HCT116 (cell line): ENCODE results near the gene LAP3. TPM values are rescaled to one million over a fixed set of nuclear protein-coding genes. Genes with fewer than 3 reads are reported as not detected.

Experiments used
- ATAC-seq: fragments of 200-7000 bp; cut with Tn5 transposase; 2 replicates; pipeline ENCODE4 v1.9.1; 2020; ENCODE audit warnings: mild to moderate bottlenecking, moderate library complexity
- BruUV-seq: library from RNA; stranded (reverse); fragments of 400-500 nt; replicated peaks from 2 replicates; lab custom pipeline; 2021; lab: Mats Ljungman, UMichigan
- CTCF ChIA-PET: fragments of 300-600 bp; sonication (Branson Sonifier 250); formaldehyde crosslinking; loops from one replicate; lab custom pipeline; 2021; ENCODE audit warnings: antibody characterized with exemption; lab: Charles Lee
- POLR2A ChIA-PET: fragments of 300-600, 350-600 bp; sonication (Branson Sonifier 250); formaldehyde crosslinking; loops from one replicate; lab custom pipeline; 2021; ENCODE audit warnings: antibody characterized with exemption; lab: Charles Lee
- RAD21 ChIA-PET, 2 experiments: fragments of 300-600 bp; sonication (Branson Sonifier 250); formaldehyde crosslinking; loops; one replicate each; lab custom pipeline; 2023; ENCODE audit warnings: low total read pairs in 2 of 2; ENCODE audit not compliant: uncharacterized antibody in 2 of 2, unreplicated experiment in 2 of 2, low non-redundant PET in 1 of 2; lab: Charles Lee
- DNase-seq: peaks from one replicate; pipeline ENCODE4 v3.0.0-alpha.2; 2010; ENCODE audit warnings: low read depth, low spot score
- H2AFZ ChIP-seq: fragments of 200-600 bp; shearing (Covaris generic), sonication (generic); 2 replicates; pipeline ENCODE4 v1.6.1; 2017; ENCODE audit warnings: low read depth, mixed run types, mixed read lengths, antibody characterized with exemption, low read length; ENCODE audit not compliant: poor library complexity, severe bottlenecking
- H3K27ac ChIP-seq: 2 replicates; pipeline ENCODE4 v1.5.1; 2012; ENCODE audit warnings: low read depth, low read length
- H3K27me3 ChIP-seq: fragments of 200-600 bp; sonication (generic); 2 replicates; pipeline ENCODE4 v1.6.1; 2016; ENCODE audit warnings: mixed run types, low read length, mixed read lengths; ENCODE audit not compliant: insufficient read depth
- H3K36me3 ChIP-seq, 2 experiments: fragments of 200-500 bp in 1 of 2; fragments of 200-600 bp in 1 of 2; sonication (Bioruptor generic) in 1 of 2; sonication (generic) in 1 of 2; 2 replicates each; pipeline versions ENCODE4 v1.5.1 to v1.6.1; 2014 to 2016; ENCODE audit warnings: low read length in 2 of 2, inconsistent platforms in 1 of 2, mixed read lengths in 1 of 2, mixed run types in 1 of 2; ENCODE audit not compliant: insufficient read depth in 2 of 2, control insufficient read depth in 1 of 2
- H3K4me1 ChIP-seq, 2 experiments: fragments of 200-600 bp in 1 of 2; sonication (generic) in 1 of 2; 2 replicates each; pipeline versions ENCODE4 v1.5.1 to v1.6.1; 2012 to 2017; ENCODE audit warnings: low read length in 2 of 2, inconsistent platforms in 1 of 2, mild to moderate bottlenecking in 1 of 2, mixed read lengths in 1 of 2, mixed run types in 1 of 2, moderate library complexity in 1 of 2; ENCODE audit not compliant: insufficient read depth in 2 of 2, control insufficient read depth in 1 of 2
- H3K4me2 ChIP-seq: fragments of 200-600 bp; sonication (generic); 2 replicates; pipeline ENCODE4 v1.6.1; 2017; ENCODE audit warnings: mixed run types, low read length, mixed read lengths
- H3K4me3 ChIP-seq, 2 experiments: fragments of 200-600 bp in 1 of 2; sonication (generic) in 1 of 2; replicated peaks in 1 of 2; 2 replicates each; pipeline ENCODE4 v1.5.1; 2011 to 2016; ENCODE audit warnings: low read length in 2 of 2, control low read depth in 1 of 2, low read depth in 1 of 2, mild to moderate bottlenecking in 1 of 2, mixed read lengths in 1 of 2, mixed run types in 1 of 2
- H3K79me2 ChIP-seq: fragments of 200-600 bp; sonication (generic); 2 replicates; pipeline ENCODE4 v1.6.1; 2017; ENCODE audit warnings: mild to moderate bottlenecking, mixed run types, low read length, moderate library complexity, mixed read lengths; ENCODE audit not compliant: insufficient read depth
- H3K9ac ChIP-seq: fragments of 200-600 bp; sonication (generic); 2 replicates; pipeline ENCODE4 v1.6.1; 2016; ENCODE audit warnings: low read length, mixed read lengths
- H3K9me2 ChIP-seq: fragments of 200-600 bp; sonication (generic), shearing (Covaris generic); 2 replicates; pipeline ENCODE4 v1.6.1; 2017; ENCODE audit warnings: mixed run types, mild to moderate bottlenecking, moderate library complexity; ENCODE audit not compliant: insufficient read depth
- H3K9me3 ChIP-seq, 2 experiments: fragments of 200-500 bp in 1 of 2; fragments of 200-600 bp in 1 of 2; sonication (Bioruptor generic) in 1 of 2; sonication (generic) in 1 of 2; 2 replicates each; pipeline ENCODE4 v1.6.1; 2014 to 2017; ENCODE audit warnings: low read length in 2 of 2, mixed read lengths in 2 of 2, inconsistent platforms in 1 of 2, low read depth in 1 of 2, mild to moderate bottlenecking in 1 of 2, mixed run types in 1 of 2, moderate library complexity in 1 of 2; ENCODE audit not compliant: control insufficient read depth in 1 of 2, insufficient read depth in 1 of 2
- H4K20me1 ChIP-seq: fragments of 200-600 bp; sonication (generic), shearing (Covaris generic); 2 replicates; pipeline ENCODE4 v1.6.1; 2017; ENCODE audit warnings: mixed run types, mild to moderate bottlenecking, moderate library complexity; ENCODE audit not compliant: insufficient read depth
- ATF3 ChIP-seq: IDR thresholded peaks from 2 replicates; pipeline ENCODE4 v1.6.1; 2012
- CBX3 ChIP-seq: IDR thresholded peaks from 2 replicates; pipeline ENCODE4 v1.6.1; 2012; ENCODE audit warnings: low read depth
- CTCF ChIP-seq, 3 experiments: fragments of 200-600 bp in 1 of 3; sonication (generic) in 1 of 3; IDR thresholded peaks in 2 of 3; conservative IDR thresholded peaks in 1 of 3; 2 replicates each; pipeline ENCODE4 v1.5.1; 2012 to 2017; ENCODE audit warnings: low read depth in 2 of 3, low read length in 2 of 3, antibody characterized with exemption in 1 of 3, borderline replicate concordance in 1 of 3, control low read depth in 1 of 3, mild to moderate bottlenecking in 1 of 3, mixed read lengths in 1 of 3, mixed run types in 1 of 3, moderate library complexity in 1 of 3; ENCODE audit not compliant: insufficient read depth in 1 of 3
- EZH2 ChIP-seq: fragments of 200-600 bp; sonication (generic); IDR thresholded peaks from 2 replicates; pipeline ENCODE4 v1.6.1; 2017; ENCODE audit warnings: antibody characterized with exemption, mixed run types
- EZH2phosphoT487 ChIP-seq: fragments of 200-600 bp; IDR thresholded peaks from 2 replicates; pipeline ENCODE4 v1.6.1; 2018; ENCODE audit warnings: antibody characterized with exemption, borderline replicate concordance
- FOSL1 ChIP-seq: IDR thresholded peaks from 2 replicates; pipeline ENCODE4 v1.6.1; 2012; ENCODE audit warnings: low read depth
- JUND ChIP-seq: IDR thresholded peaks from 2 replicates; pipeline ENCODE4 v1.6.1; 2012
- RAD21 ChIP-seq: IDR thresholded peaks from 2 replicates; pipeline ENCODE4 v1.6.1; 2012; ENCODE audit warnings: low read depth, mild to moderate bottlenecking
- SIN3A ChIP-seq: IDR thresholded peaks from 2 replicates; pipeline ENCODE4 v1.6.1; 2012; ENCODE audit warnings: low read depth
- SRF ChIP-seq: IDR thresholded peaks from 2 replicates; pipeline ENCODE4 v1.6.1; 2012; ENCODE audit warnings: low read depth
- YY1 ChIP-seq: IDR thresholded peaks from 2 replicates; pipeline ENCODE4 v1.6.1; 2011; ENCODE audit warnings: low read length, low read depth, moderate library complexity, mild to moderate bottlenecking; ENCODE audit not compliant: insufficient replicate concordance; ENCODE audit errors: extremely low read depth
- ZFX ChIP-seq: fragments of 450-650 bp; IDR thresholded peaks from 2 replicates; pipeline ENCODE4 v1.6.1; 2017
- intact Hi-C: fragments of 100-400 bp; cut with micrococcal nuclease; formaldehyde crosslinking; loops from 2 replicates; pipeline ENCODE4 v1.10.0; 2022
- total RNA-seq: library from RNA; stranded (reverse); gene quantifications from one replicate; pipeline ENCODE4 v1.2.1, GENCODE V29; 2021; ENCODE audit not compliant: unreplicated experiment
- TF ChIP-seq, protein P1 (sequence below): IDR thresholded peaks from 2 replicates; pipeline ENCODE4 v1.6.1; 2012; ENCODE audit warnings: low read depth

LAP3 gene
- total RNA-seq, 1 experiment from 2014 or later = 59.9 TPM

- TF ChIP-seq JUND = no peak
- no peak for TF ChIP-seq CBX3
- no peak for TF ChIP-seq SIN3A
- TF ChIP-seq ZFX = no peak
- TF ChIP-seq, protein P1, sequence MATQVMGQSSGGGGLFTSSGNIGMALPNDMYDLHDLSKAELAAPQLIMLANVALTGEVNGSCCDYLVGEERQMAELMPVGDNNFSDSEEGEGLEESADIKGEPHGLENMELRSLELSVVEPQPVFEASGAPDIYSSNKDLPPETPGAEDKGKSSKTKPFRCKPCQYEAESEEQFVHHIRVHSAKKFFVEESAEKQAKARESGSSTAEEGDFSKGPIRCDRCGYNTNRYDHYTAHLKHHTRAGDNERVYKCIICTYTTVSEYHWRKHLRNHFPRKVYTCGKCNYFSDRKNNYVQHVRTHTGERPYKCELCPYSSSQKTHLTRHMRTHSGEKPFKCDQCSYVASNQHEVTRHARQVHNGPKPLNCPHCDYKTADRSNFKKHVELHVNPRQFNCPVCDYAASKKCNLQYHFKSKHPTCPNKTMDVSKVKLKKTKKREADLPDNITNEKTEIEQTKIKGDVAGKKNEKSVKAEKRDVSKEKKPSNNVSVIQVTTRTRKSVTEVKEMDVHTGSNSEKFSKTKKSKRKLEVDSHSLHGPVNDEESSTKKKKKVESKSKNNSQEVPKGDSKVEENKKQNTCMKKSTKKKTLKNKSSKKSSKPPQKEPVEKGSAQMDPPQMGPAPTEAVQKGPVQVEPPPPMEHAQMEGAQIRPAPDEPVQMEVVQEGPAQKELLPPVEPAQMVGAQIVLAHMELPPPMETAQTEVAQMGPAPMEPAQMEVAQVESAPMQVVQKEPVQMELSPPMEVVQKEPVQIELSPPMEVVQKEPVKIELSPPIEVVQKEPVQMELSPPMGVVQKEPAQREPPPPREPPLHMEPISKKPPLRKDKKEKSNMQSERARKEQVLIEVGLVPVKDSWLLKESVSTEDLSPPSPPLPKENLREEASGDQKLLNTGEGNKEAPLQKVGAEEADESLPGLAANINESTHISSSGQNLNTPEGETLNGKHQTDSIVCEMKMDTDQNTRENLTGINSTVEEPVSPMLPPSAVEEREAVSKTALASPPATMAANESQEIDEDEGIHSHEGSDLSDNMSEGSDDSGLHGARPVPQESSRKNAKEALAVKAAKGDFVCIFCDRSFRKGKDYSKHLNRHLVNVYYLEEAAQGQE = no peak
- TF ChIP-seq CTCF (IDR thresholded peaks at IDR 0.05 in 2 of 3, conservative IDR thresholded peaks at IDR 0.05 in 1 of 3; ENCODE audit: borderline replicate concordance in 1 of 3, insufficient read depth in 1 of 3, low read depth in 2 of 3, low read length in 2 of 3) = no peak
- TF ChIP-seq FOSL1 = no peak
- no peak for TF ChIP-seq RAD21
- TF ChIP-seq ATF3 = no peak
- TF ChIP-seq SRF = no peak
- TF ChIP-seq YY1 = no peak
- no peak for TF ChIP-seq EZH2phosphoT487
- no peak for TF ChIP-seq EZH2
- peaks cover 16 to 28% of the 10 kb centered on the region in 2 experiments; a peak in 3 of 4 replicates for H3K36me3 ChIP-seq
- no peaks in the 10 kb centered on the region for H3K9me3 ChIP-seq
- peak overlapping the region; percentile 80 for H3K9ac ChIP-seq
- no peak overlapping the region for H3K27ac ChIP-seq
- no peaks in the 10 kb centered on the region for H4K20me1 ChIP-seq
- ATAC-seq = no peak
- peak overlapping the region; percentile 88 for H3K4me2 ChIP-seq
- H3K27me3 ChIP-seq = no peaks in the 10 kb centered on the region
- peaks cover 6 to 18% of the 10 kb centered on the region in 2 experiments; a peak in 3 of 4 replicates for H3K4me1 ChIP-seq
- peaks cover 17% of the 10 kb centered on the region; the same call in 1 of the 2 replicates for H3K79me2 ChIP-seq
- intact Hi-C loops = no loop called here
- RAD21 ChIA-PET = no interaction called here
- no peaks in the 10 kb centered on the region for H3K9me2 ChIP-seq
- CTCF ChIA-PET = no interaction called here
- peak overlapping the region; percentile 62 to 78 for H3K4me3 ChIP-seq
- no peak overlapping the region for H2AFZ ChIP-seq
- POLR2A ChIA-PET = interaction anchor here (1.0 kb wide), 1 partner anchor 16 kb away, joined by 3 read pairs; no protein-coding TSS in a partner anchor
- BruUV-seq = no TSS peak
- DNase-seq = no peak
Observed at GRCh38 chr4:17578482-17578891, 1.5 kb downstream of the LAP3 start.
